GM19463 (cell line): ENCODE data around the gene MSMB.
"Not testable (repeated sequence)": the region's sequence is repeated elsewhere in the genome, so short reads cannot be mapped to it uniquely, and the experiment has no call there.

Experiments used
- ATAC-seq: cut with Tn5 transposase; IDR thresholded peaks from one replicate; pipeline ENCODE4 v1.9.1; 2021; ENCODE audit warnings: mild to moderate bottlenecking, moderate library complexity; ENCODE audit not compliant: unreplicated experiment

MSMB gene

DNA sequence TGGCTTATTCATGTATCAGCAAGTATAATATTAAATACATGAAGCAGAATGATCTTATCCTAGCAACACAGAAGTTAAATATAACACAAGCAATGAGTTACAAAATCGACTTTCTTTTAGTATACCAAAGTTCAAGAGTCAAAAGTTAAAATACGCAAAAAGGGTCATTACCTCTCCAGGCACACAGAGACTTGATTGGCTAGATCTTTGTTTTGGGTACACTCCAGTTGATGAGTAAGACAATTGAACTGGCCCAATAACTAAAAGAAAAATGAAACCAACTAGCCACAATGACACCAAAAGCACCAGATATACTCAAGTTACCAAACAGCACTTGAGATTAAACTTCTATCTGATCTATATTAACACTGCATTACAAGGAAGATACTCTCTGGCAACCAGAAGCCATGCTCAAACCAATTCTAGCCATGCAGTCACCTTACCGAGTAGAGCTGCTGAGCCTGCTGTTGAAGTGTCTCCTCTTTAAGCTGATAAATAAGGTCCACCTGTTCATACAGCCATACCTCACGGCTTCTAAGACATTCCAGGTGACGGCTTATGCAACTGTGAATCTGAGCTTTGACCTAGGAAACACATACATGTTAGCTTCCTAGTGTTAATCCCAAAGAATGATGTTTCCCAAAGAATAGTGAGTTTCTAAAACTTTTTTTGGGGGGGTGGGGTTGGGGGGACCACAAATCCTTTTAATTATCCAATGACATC is 31.2 kb downstream of the MSMB start:
- ATAC-seq = no peak

DNA sequence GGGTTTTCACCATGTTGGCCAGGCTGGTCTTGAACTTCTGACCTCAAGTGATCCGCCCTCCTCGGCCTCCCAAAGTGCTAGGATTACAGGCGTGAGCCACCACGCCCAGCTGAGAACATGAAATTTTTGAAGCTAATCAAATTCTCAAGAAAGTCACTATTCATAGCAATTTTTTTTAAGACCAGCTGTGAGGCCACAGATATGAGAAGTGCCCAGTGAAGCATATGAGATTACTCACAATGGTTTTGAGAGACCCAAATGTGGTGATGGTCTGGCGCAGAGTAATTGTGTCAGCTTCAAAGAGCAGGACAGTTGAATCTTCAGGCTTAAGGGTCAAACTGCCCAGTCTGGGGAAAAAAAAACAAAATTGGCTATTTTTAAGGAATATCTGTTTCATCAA is 31.9 kb downstream of the MSMB start:
- ATAC-seq = no peak

DNA sequence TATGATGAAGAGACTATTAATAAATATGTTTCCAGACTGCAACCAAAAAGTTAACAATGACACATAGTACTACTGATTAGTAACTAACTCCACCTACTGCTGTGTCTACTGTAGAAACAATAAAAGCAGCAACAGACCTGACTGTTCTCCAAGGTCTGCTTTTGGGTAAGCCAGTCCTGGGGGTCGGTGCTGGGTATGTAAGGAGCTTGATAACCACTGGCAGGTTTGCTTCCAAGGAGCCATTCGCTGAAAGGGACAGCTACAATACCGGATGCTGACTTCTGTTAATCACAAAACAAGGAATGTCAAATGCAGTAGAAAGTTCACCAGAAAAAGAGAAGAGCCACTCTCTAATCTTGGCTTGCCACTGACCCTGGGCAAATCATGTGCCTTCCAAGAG is 33.3 kb downstream of the MSMB start:
- ATAC-seq = no peak

DNA sequence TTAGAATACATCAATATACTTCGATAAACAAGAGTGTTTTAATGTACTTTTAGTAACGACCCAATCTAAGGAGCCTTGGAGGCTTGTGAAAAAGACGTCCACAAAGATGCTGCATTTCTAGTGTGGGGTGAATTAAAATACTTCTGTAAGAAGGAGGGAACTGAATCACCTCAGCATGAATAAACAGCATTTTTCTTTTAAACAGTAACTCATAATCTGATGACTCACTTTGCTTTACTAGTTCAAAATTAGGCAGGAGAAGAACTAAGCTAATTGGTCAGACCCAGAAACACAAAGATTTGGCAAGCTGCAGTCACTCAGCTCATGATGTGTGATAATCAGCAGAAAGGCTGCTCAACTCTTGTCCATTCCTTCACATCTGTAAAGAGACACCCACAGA is 39.9 kb downstream of the MSMB start:
- ATAC-seq = no peak

DNA sequence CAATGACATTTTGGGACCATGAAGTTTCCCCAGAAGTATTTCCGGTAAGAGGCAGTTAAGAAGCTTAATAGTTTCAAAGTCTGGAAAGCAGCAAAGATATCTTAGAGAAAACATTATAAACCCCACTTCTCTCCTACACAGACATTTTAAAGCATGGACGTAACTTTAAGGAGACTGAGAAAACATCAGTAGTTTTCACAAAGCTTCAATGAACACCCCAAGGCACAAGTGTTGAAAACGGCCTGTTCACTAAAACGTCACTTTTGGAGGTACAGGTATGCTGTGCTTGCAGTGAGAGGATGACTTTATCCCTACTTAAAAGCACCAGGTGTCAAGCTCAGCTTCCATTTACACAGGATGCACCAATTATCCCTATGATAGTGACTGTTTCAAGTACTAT is 40.7 kb downstream of the MSMB start:
- ATAC-seq = no peak

DNA sequence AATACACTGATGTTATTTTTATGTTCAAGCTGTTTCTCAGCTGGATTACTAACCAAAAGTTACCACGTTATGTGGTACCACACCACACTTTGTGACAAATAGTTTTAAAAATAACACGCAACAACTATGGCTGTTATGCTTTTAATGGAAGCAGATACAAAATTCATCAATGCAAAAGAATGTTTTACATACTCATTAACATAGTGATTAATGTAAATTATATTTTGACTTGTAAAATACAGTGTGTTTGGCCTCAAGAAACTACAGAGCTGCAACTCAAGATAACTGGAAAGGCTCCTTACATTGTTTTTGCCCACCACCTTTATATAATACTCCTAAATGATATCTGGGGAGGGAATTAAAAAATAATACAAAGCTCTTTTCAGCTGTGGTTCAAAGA is 41.1 kb downstream of the MSMB start:
- ATAC-seq = no peak

DNA sequence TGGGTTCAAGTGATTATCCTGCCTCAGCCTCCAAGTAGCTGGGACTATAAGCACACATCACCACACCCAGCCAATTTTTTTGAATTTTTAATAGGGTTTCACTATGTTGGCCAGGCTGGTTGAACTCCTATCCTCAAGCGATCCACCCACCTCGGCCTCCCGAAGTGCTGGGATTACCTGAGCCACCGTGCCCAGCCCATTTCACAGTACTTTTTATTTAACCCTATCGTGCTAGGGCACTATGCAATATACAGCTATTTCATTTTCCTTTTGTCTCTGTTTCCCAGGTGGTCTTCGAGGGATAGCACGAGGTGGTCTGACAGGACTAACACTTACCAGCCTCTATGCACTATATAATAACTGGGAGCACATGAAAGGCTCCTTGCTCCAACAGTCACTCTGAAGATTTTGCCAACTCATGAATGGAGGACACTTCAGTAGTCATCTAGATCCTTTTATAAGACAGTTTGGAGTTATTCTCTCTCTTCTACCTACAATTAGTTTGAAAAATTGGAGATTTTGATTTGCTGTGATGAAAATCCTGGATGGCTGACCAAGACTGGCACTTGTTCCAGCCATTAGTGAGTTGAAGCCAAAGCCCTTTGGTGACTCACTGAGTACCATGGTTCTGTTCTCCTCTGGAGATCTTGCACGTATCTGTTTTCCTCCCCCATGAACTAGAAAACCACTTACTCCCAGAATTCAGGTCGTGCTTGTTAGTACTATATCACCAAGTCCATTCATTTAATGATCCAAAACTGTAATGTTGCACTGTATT is 43.0 kb downstream of the MSMB start:
- no peak for ATAC-seq

DNA sequence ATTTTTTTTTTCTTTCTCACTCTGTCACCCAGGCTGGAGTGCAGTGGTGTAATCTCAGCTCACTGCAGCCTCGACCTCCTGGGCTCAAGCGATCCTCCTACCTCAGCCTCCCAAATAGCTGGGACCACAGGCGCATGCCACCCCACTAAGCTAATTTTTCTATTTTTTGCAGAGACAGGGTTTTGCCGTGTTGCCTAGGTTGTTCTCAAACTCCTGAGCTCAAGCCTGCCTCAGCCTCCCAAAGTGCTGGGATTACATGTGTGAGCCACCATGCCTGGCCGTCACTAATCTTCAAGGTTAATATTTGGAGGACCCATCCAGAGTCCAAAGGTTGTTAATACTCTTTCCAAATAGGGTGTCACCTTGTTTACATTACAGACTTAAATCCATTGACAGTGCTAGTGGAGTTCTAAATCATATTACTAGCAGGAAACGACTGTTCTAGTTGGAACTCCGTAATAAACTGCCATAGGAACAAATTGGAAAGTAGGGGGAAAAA is 43.8 kb downstream of the MSMB start:
- not testable (repeated sequence) for ATAC-seq

DNA sequence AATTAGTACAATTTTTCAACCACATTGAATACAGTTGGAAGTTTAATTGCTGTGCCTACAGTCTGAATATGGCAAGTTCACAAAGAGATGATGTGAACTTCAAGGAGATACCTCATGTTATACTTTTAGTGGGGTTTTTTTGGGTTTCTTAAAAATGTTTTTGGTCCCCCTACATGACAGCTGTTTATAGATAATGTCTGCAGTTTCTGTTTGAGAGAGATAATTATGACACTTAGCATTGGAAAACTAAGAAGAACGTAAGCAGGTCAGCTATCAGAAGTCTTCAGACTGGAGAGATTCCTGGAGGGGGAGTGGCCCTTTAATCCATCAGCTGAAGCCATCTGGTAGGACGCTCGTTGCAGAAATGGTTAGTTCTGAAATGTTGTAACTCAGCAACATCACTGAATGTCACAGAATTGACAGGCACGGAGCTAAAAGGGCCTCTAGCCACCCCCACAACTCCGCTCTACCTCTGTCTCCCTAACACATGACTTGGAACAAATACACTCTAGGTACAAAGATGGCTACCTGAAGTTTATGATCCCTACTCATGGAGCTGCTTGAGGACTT is 44.8 kb downstream of the MSMB start:
- ATAC-seq = no peak

DNA sequence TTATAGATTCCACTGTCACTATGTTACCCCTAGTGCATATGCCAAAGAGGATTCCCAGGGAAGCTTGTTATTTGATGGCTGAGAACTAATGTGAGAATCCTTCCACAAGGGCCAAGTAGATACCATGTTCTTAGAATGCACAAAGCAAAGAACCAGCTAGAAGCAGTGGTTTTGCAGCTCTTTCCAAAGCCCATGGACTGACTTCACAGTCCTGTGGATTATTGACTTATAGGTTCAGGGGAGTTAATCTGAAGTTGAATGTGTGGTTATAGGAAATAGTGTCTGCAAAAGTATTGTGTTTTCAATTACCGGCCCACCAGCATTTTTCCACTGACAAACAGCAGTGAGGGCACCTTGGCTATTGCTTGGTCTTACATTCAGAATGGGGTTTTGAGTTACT is 45.5 kb downstream of the MSMB start:
- no peak for ATAC-seq

DNA sequence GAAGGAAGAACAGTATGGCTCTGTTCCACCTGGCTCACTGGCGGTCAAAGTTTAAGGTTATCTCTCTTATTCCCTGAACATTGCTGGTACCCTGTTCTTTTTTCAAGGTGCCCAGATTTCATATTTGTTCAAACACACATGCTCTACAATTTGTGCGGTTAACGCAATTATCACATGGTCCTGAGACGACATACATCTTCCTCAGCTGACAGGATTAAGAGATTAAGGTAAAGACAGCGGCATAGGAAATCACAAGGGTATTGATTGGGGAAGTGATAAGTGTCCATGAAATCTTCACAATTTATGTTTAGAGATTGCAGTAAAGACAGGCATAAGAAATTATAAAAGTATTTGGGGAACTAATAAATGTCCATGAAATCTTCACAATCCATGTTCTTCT is 46.1 kb downstream of the MSMB start:
- ATAC-seq = not testable (repeated sequence)

DNA sequence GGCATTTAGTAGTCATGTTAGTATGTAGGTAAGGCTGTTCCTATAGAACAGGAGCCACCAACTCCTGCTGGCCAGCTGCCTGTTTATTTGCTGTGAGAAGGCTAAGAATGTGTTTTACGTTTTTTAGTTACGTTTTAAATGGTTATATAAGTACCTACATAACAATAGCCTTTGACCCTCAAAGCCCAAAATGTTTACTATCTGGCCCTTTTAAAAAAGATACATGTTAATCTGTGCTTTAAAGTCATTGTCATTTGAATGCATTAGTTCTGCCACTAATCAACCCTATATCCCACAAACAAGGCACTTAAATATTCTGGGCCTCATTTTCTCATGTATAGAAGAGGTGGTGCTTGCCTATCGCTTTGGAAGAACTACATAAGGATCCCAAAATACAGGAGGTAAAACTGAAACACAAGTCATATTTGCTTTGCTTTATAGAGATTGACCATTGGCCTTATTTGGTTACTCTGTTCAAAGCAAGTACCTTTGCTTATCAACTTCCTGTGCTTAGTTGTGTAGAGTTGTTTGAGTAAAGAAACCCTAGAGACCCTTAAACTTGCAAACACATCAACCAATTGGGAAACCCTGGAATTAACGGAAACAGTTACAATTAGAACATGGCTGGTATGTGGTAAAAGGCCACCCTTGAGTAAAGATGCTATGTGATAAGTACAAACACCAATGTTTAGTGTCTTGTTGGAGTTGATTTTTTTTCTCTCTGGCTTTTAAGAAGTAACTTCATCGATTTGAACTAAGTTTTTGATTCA is 47.9 kb downstream of the MSMB start:
- ATAC-seq = no peak

DNA sequence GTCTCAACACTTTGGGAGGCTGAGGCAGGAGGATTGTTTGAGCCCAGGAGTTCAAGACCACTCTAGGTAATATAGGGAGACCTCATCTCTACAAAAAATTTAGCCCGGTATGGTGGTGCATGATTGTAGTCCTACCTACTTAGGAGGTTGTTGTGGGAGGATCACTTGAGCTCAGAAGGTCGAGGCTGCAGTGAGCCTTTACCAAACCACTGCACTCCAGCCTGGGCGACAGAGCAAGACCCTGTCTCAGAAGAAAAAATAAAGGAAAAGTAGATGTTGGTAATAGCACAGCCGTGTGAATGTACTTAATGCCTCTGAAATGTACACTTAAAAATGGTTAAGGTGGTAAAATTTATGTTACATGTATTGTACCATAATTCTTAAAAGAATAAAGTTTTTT is 48.5 kb downstream of the MSMB start:
- ATAC-seq = no peak

DNA sequence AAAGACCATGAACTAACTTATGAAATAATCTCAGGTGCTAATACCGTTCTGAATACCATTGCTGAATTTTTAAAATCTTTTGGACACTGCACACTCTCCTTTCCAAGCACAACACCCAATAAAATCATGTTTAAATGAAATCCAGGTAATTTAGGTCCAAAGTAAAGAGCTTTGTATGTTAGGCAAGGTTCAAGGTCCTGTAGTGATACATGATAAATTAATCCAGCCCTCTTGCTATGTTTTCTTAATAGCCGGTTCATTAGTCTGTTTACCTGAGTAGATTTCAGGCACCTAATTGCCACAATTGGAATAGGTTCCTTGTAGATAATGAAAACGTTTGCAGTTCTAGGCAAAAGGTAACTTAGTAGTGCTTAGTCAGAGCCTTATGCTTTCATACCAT is 60.5 kb downstream of the MSMB start:
- ATAC-seq = not testable (repeated sequence)

DNA sequence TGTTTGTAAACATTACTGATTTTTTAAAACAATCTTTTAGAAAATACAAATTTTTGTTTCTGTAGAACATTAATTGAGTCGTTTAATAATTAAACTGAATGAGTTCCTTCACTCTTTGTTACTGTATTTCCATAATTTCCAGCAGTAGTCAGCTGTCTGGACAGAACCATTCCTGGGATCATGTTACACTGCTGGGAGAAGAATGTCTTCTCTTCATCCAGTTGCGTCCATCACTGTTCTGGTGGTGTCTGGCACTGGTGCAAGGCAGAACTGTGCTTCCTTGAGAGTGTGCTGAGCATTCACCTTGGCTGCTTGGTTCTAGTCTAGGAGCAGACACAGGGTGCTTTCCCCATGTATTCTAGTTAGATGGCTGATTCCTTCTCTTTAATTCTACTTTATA is 61.6 kb downstream of the MSMB start:
- not testable (repeated sequence) for ATAC-seq

DNA sequence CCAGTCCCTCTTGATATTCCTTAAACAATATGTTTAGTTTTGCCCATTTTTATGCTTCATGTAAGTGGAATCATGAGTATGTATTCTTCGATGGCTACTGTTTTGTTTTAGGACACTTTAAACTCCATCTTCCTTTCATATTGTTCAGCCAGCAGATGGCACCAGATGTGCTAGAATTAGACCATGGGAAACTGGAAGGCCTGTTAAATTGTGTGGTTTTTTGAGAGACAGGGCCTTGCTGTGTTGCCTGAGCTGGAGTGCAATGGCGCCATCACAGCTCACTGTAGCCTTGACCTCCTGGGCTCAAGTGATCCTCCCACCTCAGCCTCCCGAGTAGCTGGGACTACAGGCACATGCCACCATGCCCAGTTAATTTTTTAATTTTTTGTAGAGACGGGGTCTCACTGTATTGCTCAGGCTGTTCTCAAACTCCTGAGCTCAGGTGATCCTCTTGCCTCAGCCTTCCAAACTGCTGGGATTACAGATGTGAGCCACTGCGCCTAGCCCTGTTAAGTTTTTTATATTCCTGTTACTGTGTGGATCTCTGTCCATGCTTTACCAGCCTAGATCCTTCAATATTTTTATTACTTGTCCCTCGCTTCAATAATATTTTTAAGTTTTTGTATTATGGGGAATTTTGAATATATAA is 62.4 kb downstream of the MSMB start:
- ATAC-seq = peak; percentile 58
